Fibroblast of mammary gland (primary cell): ENCODE results near the gene RNF112.

Source experiments
- DNase-seq: peaks from one replicate; pipeline ENCODE4 v3.0.0-alpha.2; 2010; ENCODE audit warnings: low read depth
- H3K4me3 ChIP-seq: 2 replicates; pipeline ENCODE4 v1.5.1; 2011; ENCODE audit warnings: low read depth, mild to moderate bottlenecking, low read length, moderate library complexity; ENCODE audit not compliant: control insufficient read depth
- CTCF ChIP-seq: conservative IDR thresholded peaks from 2 replicates; pipeline ENCODE4 v1.5.1; 2011; ENCODE audit warnings: low read depth, low read length, inconsistent platforms; ENCODE audit not compliant: control insufficient read depth, insufficient read depth

The RNF112 gene, protein sequence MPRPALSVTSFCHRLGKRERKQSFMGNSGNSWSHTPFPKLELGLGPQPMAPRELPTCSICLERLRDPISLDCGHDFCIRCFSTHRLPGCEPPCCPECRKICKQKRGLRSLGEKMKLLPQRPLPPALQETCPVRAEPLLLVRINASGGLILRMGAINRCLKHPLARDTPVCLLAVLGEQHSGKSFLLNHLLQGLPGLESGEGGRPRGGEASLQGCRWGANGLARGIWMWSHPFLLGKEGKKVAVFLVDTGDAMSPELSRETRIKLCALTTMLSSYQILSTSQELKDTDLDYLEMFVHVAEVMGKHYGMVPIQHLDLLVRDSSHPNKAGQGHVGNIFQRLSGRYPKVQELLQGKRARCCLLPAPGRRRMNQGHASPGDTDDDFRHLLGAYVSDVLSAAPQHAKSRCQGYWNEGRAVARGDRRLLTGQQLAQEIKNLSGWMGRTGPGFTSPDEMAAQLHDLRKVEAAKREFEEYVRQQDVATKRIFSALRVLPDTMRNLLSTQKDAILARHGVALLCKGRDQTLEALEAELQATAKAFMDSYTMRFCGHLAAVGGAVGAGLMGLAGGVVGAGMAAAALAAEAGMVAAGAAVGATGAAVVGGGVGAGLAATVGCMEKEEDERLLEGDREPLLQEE

GRCh38 chr17:19410875-19411620 is at the start of gene RNF112:
Gene RNF112 (plus strand): TSS chr17:19411232. CDS start chr17:19411409, 177 bp downstream.
- H3K4me3 ChIP-seq = no peak within 1 kb of the TSS
- TF ChIP-seq CTCF = no peak
- DNase-seq = peak; percentile 40

DNA sequence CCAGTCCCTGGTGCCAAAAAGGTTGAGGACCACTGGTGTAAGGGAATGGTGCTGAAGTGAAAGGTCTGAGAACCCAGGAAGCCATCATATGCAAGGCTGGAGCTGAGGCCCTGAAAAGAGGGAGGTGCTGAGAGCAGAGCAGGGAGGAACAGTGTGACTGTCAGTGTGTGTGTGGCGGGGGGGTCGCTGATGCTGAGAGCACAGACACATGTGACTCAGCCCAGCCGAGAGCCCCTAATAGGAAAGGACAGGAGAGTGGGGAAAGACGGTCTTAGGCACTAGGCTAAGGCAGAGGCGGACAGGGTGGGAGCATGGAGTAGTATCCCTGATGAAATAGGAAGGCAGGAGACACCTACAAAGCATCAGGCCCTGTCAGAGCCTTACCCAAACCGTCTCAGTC is 49.7 kb upstream of the RNF112 start:
- no peak overlapping the region for H3K4me3 ChIP-seq
- no peak for TF ChIP-seq CTCF
- DNase-seq = no peak

GRCh38 chr17:19361944-19362276 is 49.1 kb upstream of the RNF112 start:
- peak overlapping the region; percentile 71 for H3K4me3 ChIP-seq
- TF ChIP-seq CTCF = no peak
- DNase-seq = no peak

DNA sequence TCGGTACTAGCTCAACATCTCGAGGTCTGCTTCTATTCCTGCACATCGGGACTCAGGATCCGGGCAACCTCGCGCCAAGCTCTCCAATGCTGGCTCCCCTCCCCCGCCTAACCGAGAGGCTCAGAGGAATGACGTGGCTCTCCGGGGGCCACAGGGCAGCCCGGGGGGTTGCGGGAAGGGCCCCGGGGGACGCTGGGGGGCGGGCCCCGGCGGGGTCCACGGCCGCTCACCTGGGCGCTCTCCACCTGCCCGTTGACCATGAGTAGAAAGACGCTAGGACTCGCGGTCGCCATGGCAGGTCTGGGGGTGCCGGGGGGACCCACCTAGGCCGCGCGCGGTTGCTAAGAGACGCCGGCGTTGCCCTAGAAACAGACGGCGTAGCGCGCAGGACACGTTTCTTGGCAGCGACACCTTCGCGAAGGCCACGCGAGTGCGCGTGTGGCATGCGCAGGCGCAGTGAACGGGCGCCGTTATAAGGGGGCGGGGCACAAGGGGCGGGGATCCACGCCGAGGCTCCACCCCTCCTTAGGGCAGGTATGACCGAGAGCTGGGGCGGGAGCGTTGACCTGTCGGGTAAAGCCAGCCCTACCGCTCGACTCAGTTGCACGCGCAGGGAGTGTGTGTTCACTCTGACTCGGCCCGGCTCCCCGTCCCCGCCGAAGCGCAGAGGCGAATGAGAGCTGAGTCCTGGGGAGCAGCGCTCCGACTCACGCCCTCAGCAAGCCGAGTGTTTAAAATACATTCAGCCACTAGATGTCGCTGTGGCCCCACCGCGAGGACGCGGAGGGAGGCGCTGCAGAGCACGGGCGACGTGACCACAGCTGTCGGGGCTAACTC is 48.5 kb upstream of the RNF112 start, which contains the start of gene B9D1:
Gene B9D1, minus strand, starts transcription at position 447 of the 837 bp plus-strand sequence. Its CDS starts 154 bp downstream, at position 293.
- H3K4me3 ChIP-seq = peak within 1 kb of the TSS; percentile 71
- TF ChIP-seq CTCF = peak; percentile 78
- peak; percentile 88 for DNase-seq

DNA sequence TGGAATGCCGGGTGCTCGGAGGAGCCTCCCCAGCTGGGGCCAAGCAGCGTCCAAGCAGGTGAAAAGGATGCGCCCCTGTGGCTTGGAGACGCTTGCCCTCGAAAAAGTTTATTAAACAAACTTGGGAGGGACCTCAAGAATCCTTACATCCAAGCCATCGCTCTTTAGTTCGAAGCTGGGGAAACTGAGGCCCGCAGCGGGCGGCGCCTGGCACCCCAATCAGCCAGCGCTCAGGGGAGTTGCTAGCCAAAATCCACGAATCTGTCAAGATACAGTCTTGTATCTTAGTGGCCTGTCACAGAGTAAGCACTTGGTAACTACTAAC is 48.0 kb upstream of the RNF112 start:
- H3K4me3 ChIP-seq = peak overlapping the region; percentile 71
- TF ChIP-seq CTCF = no peak
- no peak for DNase-seq

DNA sequence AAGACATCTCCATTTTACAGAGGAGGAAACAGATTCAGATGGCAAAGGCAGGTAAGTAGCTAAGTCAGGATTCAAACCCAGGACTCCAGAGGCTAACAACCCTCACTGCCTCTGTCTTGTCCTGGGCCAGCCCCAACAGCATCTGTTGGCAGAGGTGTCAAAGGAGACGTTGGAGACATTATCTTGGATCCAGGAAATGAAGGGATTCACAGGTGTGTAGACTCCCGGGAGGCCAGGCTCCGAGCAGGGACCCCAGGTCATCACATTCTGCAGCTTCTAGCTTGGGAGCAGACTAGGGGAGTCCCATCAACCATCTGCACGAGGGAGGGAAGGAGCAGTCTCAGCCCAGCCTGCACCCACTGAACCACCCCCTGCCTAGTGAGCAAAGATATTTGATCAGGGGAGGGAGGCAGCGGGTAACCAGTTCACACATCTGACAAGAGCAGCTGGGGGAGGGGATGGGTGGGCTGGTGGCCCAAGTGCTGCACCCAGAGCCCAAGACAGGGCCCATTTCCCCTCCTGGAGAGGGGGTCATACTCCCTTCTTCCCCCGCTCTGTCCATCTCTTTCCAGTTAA is 47.5 kb upstream of the RNF112 start:
- no peak for TF ChIP-seq CTCF
- no peak overlapping the region for H3K4me3 ChIP-seq
- no peak for DNase-seq
